OCI-LY3 (cell line): ENCODE results near the gene NUP210L.

Experiments
- H2AFZ ChIP-seq: fragments of 200-600, 300-600 bp; shearing (Covaris generic); 2 replicates; pipeline ENCODE4 v1.6.0; 2014; ENCODE audit warnings: antibody characterized with exemption, low read depth, low read length
- H3K27ac ChIP-seq: fragments of 200-600, 300-600 bp; sonication (generic); 2 replicates; pipeline ENCODE4 v1.5.1; 2014; ENCODE audit warnings: mild to moderate bottlenecking, low read length, moderate library complexity, mixed read lengths
- H3K27me3 ChIP-seq: fragments of 200-600, 300-600 bp; sonication (generic); 2 replicates; pipeline ENCODE4 v1.6.1; 2014; ENCODE audit warnings: low read depth, low read length, mixed read lengths
- H3K36me3 ChIP-seq: fragments of 200-600, 300-600 bp; sonication (generic); replicated peaks from 2 replicates; pipeline ENCODE3; 2014; ENCODE audit warnings: low read depth, low read length, mixed read lengths
- H3K4me1 ChIP-seq: fragments of 300-600, 200-600 bp; sonication (generic); 2 replicates; pipeline ENCODE4 v1.6.1; 2014; ENCODE audit warnings: low read length, mixed read lengths
- H3K4me2 ChIP-seq: fragments of 200-600, 300-600 bp; sonication (generic); 2 replicates; pipeline ENCODE4 v1.6.1; 2014; ENCODE audit warnings: low read length, mixed read lengths
- H3K4me3 ChIP-seq: fragments of 300-600, 200-600 bp; sonication (generic); 2 replicates; pipeline ENCODE4 v1.5.1; 2014; ENCODE audit warnings: antibody characterized with exemption, mild to moderate bottlenecking, low read length, moderate library complexity
- H3K79me2 ChIP-seq: fragments of 300-600, 200-600 bp; shearing (Covaris generic); 2 replicates; pipeline ENCODE4 v1.6.1; 2014; ENCODE audit warnings: mild to moderate bottlenecking, low read length, mixed read lengths
- H3K9ac ChIP-seq: fragments of 300-600, 200-600 bp; shearing (Covaris generic); 2 replicates; pipeline ENCODE4 v1.6.0; 2014; ENCODE audit warnings: mild to moderate bottlenecking, low read length, moderate library complexity
- H3K9me3 ChIP-seq: fragments of 200-600, 300-600 bp; shearing (Covaris generic); 2 replicates; pipeline ENCODE4 v1.6.1; 2014; ENCODE audit warnings: low read length, mixed read lengths; ENCODE audit not compliant: insufficient read depth
- H4K20me1 ChIP-seq: fragments of 200-600, 300-600 bp; sonication (generic); 2 replicates; pipeline ENCODE4 v1.6.1; 2016; ENCODE audit warnings: low read length, mixed read lengths; ENCODE audit not compliant: insufficient read depth
- EZH2phosphoT487 ChIP-seq: fragments of 200-600 bp; shearing (Covaris generic); IDR thresholded peaks from 2 replicates; pipeline ENCODE4 v1.6.1; 2018; ENCODE audit warnings: antibody characterized with exemption, mixed run types, low read depth
- TF ChIP-seq, protein P1 (sequence below): fragments of 200-600, 300-600 bp; sonication (generic); IDR thresholded peaks from 2 replicates; pipeline ENCODE4 v1.5.1; 2014; ENCODE audit warnings: antibody characterized with exemption, low read length, low read depth

NUP210L gene

DNA sequence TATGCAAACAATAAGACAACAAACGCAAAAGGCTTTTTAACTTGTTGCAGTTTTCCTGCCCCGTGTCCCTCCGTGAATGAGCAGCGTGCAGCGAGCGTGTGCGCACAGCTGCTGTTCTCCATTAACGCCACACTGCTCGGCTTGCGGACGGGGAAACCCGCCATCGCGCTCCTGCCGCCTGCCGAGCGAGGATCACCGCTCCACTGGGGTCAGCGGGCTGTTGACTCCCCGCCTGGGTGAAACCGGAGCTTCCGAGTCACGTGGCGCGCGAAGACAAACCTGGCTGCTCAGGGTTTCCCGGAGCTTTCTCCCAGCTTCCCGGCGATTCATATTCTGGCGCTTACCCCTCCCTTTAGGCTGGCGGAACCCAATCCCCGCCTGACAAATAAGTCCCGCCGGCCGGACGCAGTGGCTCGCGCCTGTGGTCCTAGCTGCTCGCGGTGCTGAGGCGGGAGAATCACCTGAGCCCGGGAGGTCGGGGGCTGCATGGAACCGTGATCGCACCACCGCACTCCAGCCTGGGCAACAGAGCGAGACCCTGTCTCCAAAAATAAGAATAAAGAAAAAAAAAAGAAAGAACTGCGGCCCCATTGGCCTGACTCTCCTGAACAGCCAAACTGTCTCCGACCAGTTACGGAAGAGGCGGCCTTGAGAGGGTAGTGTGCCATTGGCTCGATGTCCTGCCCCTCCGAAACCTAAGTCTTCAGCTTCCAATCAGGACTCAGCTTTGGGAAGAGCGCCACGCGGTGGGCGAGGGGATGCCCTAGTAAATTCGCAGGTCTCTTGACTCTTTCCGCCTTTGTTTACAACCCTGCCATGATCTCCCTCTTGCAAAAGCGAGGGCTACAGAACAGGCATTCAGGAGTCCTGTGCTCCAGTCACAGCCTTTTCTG, 187.5 kb downstream of the NUP210L start, which contains the start of gene CREB3L4:
Gene CREB3L4 (plus strand): TSS at position 796 of the 893 bp plus-strand sequence. CDS start 624 bp downstream, outside the sequence.
- Histone ChIP-seq H3K27me3 (no peaks in the 10 kb centered on the region), H3K79me2 (peaks cover 36% of the 10 kb centered on the region), H3K27ac (peak within 1 kb of the TSS; percentile 85), H3K4me2 (peak within 1 kb of the TSS; percentile 93), H4K20me1 (no peaks in the 10 kb centered on the region), H3K9ac (peak within 1 kb of the TSS; percentile 88), H2AFZ (peak within 1 kb of the TSS; percentile 81), H3K4me3 (peak within 1 kb of the TSS; percentile 83), H3K36me3 (peaks cover 9% of the 10 kb centered on the region), H3K4me1 (peaks cover 32% of the 10 kb centered on the region), H3K9me3 (no peaks in the 10 kb centered on the region)
- TF ChIP-seq, protein P1, sequence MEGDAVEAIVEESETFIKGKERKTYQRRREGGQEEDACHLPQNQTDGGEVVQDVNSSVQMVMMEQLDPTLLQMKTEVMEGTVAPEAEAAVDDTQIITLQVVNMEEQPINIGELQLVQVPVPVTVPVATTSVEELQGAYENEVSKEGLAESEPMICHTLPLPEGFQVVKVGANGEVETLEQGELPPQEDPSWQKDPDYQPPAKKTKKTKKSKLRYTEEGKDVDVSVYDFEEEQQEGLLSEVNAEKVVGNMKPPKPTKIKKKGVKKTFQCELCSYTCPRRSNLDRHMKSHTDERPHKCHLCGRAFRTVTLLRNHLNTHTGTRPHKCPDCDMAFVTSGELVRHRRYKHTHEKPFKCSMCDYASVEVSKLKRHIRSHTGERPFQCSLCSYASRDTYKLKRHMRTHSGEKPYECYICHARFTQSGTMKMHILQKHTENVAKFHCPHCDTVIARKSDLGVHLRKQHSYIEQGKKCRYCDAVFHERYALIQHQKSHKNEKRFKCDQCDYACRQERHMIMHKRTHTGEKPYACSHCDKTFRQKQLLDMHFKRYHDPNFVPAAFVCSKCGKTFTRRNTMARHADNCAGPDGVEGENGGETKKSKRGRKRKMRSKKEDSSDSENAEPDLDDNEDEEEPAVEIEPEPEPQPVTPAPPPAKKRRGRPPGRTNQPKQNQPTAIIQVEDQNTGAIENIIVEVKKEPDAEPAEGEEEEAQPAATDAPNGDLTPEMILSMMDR = peak; percentile 65
- no peak for TF ChIP-seq EZH2phosphoT487

DNA sequence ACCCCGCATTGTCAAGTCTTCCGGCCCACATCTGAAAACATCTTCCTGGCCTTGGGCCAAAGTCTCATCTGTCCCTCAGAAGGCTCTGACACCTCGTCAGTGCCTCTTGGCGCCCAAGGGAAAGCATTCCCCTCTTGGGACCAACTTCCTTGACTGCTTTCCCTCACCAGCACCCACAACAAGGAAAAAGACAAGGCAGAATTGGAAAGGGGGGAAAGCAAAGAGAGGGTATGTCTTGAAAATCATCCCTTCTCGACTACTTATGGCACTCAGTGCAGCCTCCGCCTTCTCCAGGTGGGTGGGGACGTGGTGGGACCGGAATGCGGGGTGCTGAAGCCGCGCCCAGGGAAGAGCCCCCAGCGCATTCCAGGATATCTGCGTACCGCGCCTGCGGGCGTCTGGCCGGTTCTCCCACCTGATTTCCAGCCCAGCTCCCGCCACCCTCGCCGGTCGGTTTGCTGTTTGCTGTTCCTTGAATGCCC, 191.0 kb downstream of the NUP210L start:
- peaks cover 27% of the 10 kb centered on the region for H3K36me3 ChIP-seq
- H3K9me3 ChIP-seq = no peaks in the 10 kb centered on the region
- no peaks in the 10 kb centered on the region for H4K20me1 ChIP-seq
- H3K27ac ChIP-seq = peak overlapping the region; percentile 77
- peak overlapping the region; percentile 95 for H3K4me2 ChIP-seq
- peaks cover 43% of the 10 kb centered on the region for H3K4me1 ChIP-seq
- H2AFZ ChIP-seq = peak overlapping the region; percentile 45; the same call in 1 of the 2 replicates
- no peaks in the 10 kb centered on the region for H3K27me3 ChIP-seq
- TF ChIP-seq, protein P1 = no peak
- no peak for TF ChIP-seq EZH2phosphoT487
- peak overlapping the region; percentile 99 for H3K9ac ChIP-seq
- peaks cover 56% of the 10 kb centered on the region for H3K79me2 ChIP-seq
- peak overlapping the region; percentile 92 for H3K4me3 ChIP-seq

DNA sequence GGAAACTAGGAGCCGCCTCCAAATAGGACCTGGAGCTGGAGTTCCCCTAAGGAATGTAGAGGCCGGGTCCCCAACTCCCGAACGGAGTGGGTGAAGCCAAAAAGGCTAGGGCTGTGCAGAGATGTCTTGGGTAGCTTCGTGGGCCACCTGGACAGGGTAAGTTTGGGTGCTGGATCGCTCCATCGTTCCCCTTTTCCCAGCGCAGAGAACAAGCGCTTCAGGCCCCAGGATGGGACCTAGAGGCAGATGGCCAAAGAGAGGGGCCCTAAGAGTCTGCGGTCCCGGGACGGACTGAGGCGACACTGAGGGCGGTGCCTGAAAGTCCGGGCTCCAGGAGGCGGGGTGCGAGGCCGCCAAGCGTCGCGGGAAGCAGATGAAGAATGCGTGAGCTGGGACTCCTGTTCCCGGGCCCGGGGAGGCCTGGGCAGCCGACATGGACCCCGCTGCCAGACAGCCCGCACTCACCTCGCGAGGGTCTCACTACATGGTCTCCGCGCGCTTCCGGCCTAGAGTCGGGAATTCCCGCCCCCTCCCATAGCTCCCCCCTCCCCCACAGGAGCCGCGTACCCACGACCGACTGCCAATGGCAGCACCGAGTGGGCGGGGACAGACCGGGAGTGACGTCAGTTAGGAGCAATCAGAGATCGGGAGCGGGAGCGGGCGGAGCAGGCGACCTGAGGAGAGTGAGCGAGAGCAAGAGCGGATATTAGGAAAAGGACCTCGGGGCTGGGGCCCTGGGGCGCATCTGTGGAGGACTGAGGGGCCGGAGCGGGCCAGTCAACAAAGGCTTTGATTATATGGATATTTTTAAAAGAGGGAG, 191.6 kb downstream of the NUP210L start, which contains the start of gene SLC39A1:
Gene SLC39A1 (minus strand): TSS at position 508 of the 820 bp plus-strand sequence. CDS start 822 bp downstream, outside the sequence.
- peak within 1 kb of the TSS; percentile 77 for H3K27ac ChIP-seq
- H3K4me3 ChIP-seq = peak within 1 kb of the TSS; percentile 92
- H3K79me2 ChIP-seq = peaks cover 58% of the 10 kb centered on the region
- TF ChIP-seq, protein P1 = no peak
- TF ChIP-seq EZH2phosphoT487 = no peak
- H3K4me1 ChIP-seq = peaks cover 40% of the 10 kb centered on the region
- peak within 1 kb of the TSS; percentile 95 for H3K4me2 ChIP-seq
- H3K9ac ChIP-seq = peak within 1 kb of the TSS; percentile 99
- peaks cover 27% of the 10 kb centered on the region for H3K36me3 ChIP-seq
- no peaks in the 10 kb centered on the region for H4K20me1 ChIP-seq
- peak within 1 kb of the TSS; percentile 45; the same call in 1 of the 2 replicates for H2AFZ ChIP-seq
- H3K27me3 ChIP-seq = no peaks in the 10 kb centered on the region
- no peaks in the 10 kb centered on the region for H3K9me3 ChIP-seq
